H1 (cell line): ENCODE measurements around the gene CD300E. TPM values are rescaled to one million over a fixed set of nuclear protein-coding genes. Genes with fewer than 3 reads are reported as not detected.

Experiments used
- CBX5 ChIP-seq: fragments of 300-800, 300-1000 bp; sonication (generic); IDR thresholded peaks from 2 replicates; pipeline ENCODE4 v1.7.1; 2016; ENCODE audit warnings: antibody characterized with exemption, low read length, low read depth
- CHD2 ChIP-seq: IDR thresholded peaks from 2 replicates; pipeline ENCODE4 v1.6.1; 2012; ENCODE audit warnings: low read length, improper control_type of control experiment
- KDM4A ChIP-seq: IDR thresholded peaks from one replicate; pipeline ENCODE4 v1.7.1; 2012; ENCODE audit warnings: low read depth, mild to moderate bottlenecking, moderate library complexity, low read length, inconsistent platforms; ENCODE audit not compliant: severe bottlenecking
- RBBP5 ChIP-seq: IDR thresholded peaks from 2 replicates; pipeline ENCODE4 v1.7.1; 2012; ENCODE audit warnings: low read depth, mild to moderate bottlenecking, inconsistent platforms, low read length, moderate library complexity, borderline replicate concordance
- YY1 ChIP-seq: IDR thresholded peaks from 2 replicates; pipeline ENCODE4 v1.6.1; 2011; ENCODE audit warnings: low read depth, mild to moderate bottlenecking, low read length
- polyA plus RNA-seq, 7 experiments: library from polyadenylated mRNA; depleted of rRNA in 3 of 7; stranded (reverse) in 5 of 7; unstranded in 2 of 7; fragments of >200 nt in 5 of 7; fragments of 200-250 nt in 2 of 7; gene quantifications; 1 replicate in 5 of 7; 2 replicates in 1 of 7; 4 replicates in 1 of 7; pipeline versions ENCODE4 v1.2.1 to v1.2.3, GENCODE V29; 2011 to 2013; ENCODE audit warnings: missing spikeins in 2 of 7, mixed read lengths in 2 of 7
- total RNA-seq: library from RNA; stranded (reverse); fragmentation: NEBNext Ultra II Directional; extraction: Animal tissue kit (Norgen Biotek cat#: 25700); gene quantifications from 2 replicates; pipeline ENCODE4 v1.2.1, GENCODE V29; 2021
- TF ChIP-seq, protein P1 (sequence below): IDR thresholded peaks from 2 replicates; pipeline ENCODE4 v1.6.1; 2011; ENCODE audit warnings: low read depth, mild to moderate bottlenecking, low read length; ENCODE audit not compliant: insufficient read depth

The CD300E gene
- total and polyA plus RNA-seq, 2 of the 8 experiments (the other 6 are each of a cell fraction or from before 2014, with no cell fraction given): not detected

DNA sequence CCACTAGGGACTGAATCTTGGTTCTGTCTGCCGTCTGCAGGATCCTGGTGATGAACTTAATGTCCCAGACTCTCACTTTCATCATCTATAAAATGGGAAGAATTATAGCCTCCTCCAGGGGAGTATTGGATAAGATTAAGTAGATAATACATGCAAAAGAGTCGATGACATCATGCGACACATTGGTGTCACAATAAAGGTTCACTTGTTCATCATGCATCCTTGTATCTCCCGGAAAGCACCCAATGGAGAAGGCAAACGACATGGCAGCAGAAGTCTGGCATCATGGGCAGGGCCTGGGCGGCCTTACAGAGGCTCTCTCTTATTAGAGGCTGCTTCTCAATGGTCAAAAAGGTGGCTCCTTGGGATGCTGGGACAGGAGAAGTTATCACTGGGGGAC is 35.1 kb upstream of the CD300E start (continued):
- no peak for TF ChIP-seq YY1
- no peak for TF ChIP-seq CHD2
- no peak for TF ChIP-seq KDM4A
- TF ChIP-seq CBX5: no peak
- no peak for TF ChIP-seq RBBP5
- TF ChIP-seq, protein P1, sequence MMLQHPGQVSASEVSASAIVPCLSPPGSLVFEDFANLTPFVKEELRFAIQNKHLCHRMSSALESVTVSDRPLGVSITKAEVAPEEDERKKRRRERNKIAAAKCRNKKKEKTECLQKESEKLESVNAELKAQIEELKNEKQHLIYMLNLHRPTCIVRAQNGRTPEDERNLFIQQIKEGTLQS: no peak
- TF ChIP-seq, all 59 proteins: peak for 0
